GM21360 (cell line): Measurements from ENCODE around the gene SMARCAD1.

ENCODE experiments used
- ATAC-seq: cut with Tn5 transposase; IDR thresholded peaks from one replicate; pipeline ENCODE4 v1.9.1; 2021; ENCODE audit warnings: mild to moderate bottlenecking, moderate library complexity; ENCODE audit not compliant: unreplicated experiment

The SMARCAD1 gene

DNA sequence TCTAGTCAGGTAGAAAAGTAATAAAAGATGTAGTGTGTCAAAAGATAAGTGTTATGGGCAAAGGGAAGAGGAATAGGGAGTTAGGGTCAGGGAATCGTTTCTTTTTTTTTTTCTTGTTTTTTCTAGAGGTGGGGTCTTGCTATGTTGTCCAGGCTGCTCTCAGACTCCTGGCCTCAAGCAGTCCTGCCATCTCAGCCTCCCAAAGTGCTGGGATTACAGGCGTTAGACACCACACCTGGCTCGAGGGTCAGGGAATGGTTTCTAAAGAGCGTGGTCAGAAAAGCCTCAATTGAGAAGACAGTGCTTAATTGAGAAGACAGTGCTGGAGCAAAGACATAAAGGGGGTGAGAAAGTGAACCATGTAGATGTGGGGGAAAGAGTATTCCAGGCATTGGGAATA, 19.1 kb downstream of the SMARCAD1 start:
- ATAC-seq, result no peak

GRCh38 chr4:94228493-94229216, 21.0 kb downstream of the SMARCAD1 start:
- no peak for ATAC-seq

- no peak for ATAC-seq
These were observed 24.9 kb downstream of the SMARCAD1 start for GRCh38 chr4:94232519-94232918.

DNA sequence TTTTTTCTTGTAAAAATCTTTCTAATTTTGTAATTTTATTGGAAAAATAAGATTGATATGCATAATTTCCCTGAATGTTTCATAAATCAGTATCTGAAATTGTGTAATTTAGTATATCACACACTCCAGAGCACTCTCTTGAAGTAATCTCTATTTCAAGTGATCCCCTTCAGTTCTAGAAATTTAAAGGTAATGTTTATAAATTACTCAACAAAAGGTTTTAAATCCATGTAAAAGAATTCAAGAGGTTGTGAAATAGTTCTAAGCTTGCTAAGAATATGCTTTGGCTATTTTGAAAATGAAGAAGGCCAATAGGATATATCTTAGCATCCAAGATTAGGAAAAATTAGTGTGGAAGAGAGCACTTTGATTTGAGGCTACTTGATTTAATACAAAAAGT, 28.2 kb downstream of the SMARCAD1 start:
- ATAC-seq, result no peak

GRCh38 chr4:94237271-94237670, 29.6 kb downstream of the SMARCAD1 start:
- ATAC-seq, result no peak

- no peak for ATAC-seq
These were observed 30.5 kb downstream of the SMARCAD1 start for GRCh38 chr4:94238160-94238559.

DNA sequence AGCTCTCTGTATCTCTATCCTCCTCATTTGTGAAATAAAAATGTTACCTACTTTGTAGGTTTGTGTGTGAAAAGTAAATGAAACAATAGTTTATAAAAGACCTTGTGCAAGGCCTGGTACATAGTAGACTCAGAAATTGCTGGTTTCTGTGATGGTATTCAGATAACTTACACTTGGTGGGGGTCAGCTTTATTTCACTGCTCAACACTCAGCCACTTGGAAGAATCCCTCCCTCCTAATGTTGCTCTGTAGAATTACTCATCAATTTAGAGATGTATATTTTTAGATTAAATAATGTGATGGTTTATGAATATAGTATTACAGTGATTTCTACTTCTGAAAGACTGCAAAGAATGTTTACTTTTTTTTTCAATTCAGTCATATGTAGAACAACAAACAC, 32.7 kb downstream of the SMARCAD1 start:
- no peak for ATAC-seq

GRCh38 chr4:94244087-94244828, 36.6 kb downstream of the SMARCAD1 start:
- ATAC-seq, result no peak

- no peak for ATAC-seq
These were observed 37.1 kb downstream of the SMARCAD1 start for GRCh38 chr4:94244829-94245185.

- no peak for ATAC-seq
These were observed 43.4 kb downstream of the SMARCAD1 start for GRCh38 chr4:94251094-94251493.

- no peak for ATAC-seq
These were observed 45.4 kb downstream of the SMARCAD1 start for GRCh38 chr4:94253036-94253435.

- no peak for ATAC-seq
These were observed 48.6 kb downstream of the SMARCAD1 start for GRCh38 chr4:94256144-94256783.

DNA sequence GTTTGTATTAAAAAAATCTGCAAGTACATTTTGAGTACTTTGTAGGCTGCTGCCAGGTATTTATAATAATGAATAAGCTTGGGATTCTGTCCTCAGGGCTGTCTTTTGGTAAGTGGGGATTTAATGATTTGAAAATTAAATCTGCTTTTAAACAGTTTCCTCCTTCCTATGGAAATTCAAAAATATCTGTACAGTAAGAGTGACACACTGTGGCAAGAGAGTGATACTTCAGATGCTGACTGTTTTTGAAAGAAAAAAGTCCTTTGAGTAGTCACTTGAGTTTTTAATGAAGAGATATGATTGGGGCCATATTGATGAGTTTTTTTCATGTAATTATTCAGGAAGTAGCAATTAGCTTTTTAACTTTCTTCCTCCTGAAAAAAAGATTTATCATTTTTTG, 49.2 kb downstream of the SMARCAD1 start:
- ATAC-seq, result no peak

DNA sequence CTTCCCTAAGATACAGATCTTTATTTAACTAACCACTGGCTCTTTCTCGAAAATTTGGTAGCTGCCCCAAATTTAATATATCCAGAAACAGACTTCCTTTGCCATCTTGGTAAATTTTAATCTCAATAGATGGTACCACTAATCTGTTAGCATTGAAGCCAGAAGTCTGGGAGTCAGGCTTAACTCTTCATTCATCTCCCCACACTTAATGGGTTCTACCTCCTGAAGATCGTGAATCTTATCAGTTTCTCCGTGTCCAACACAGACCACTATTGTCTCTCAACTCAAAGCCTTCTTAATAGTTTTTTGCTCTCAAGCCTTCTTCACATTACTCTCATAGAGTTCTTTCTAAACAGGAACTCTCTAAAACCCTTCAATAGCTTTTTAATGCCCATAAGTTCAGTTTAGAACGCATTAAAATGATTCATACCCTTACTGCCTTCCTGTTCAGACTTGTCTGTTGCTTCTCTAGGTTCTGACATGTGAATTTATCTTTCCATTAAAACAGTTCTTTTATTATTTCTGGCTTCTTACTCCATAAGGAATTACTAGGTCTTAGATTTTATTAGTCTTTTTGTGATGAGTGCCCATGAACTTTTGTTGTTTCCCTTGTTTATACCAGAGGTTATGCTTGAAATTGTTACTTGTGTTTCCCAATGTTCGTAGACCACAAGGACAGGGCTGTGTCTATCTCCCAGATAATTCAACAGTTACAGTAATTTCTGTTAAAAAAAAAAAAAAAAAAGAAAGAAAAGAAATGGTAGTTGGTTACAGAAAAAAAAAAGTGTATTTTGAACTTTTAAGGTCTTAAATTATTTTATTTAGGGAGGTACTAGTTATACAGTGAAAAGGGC, 54.7 kb downstream of the SMARCAD1 start:
- ATAC-seq, result no peak

- ATAC-seq, result no peak
These were observed 59.4 kb downstream of the SMARCAD1 start for GRCh38 chr4:94267037-94267436.

DNA sequence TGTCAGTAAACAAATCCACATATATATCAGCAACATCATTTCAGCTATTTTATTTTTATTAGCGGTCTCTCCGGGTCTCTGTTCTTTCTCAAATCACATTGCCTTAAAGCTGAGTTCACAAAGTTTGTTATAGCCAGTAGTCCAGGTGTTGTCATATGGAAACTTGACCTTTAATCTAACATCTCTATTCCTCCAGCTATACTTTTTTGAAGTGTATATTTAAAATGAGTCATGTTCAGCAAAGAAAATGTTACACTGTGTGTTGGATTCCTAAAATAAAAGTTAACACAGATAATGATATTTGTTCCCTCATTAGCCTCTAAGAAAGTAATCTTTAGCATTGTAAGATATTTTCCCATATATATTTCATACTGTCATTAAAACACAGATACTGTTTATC, 63.6 kb downstream of the SMARCAD1 start:
- ATAC-seq, result no peak

DNA sequence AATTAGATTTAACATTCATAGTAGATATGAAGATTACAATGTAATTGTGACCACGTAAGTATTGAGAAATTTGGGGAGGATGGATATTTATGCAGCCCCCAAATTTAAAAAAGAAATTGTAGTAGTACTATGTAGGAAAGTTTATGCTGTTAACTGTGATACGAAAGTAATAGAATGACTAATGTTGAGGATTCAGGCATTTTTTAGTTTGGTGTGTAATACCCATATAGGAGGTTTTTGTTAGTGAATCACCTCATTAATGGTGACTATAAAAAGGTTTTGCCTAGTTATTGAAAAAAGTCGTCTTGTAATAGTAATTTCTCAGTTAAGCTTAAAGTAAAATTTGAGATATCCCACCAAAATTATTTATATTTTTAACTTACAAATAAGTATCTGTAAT, 67.2 kb downstream of the SMARCAD1 start:
- ATAC-seq, result no peak

DNA sequence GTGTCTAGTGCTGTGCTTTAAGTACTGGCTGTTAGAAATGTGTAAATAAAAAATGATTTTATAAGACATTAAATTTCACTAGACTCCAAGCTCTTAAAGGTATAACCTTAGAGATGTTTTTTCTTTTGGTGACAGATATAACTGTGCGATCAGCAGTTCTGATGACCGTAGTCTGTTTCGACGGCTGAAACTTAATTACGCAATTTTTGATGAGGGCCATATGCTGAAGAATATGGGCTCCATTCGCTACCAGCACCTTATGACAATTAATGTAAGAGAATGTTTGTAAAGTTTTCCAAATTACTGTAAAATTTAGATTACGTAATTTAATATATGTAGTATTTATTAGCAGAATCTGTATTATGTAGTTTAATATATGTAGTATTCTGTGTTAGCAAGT, 68.5 kb downstream of the SMARCAD1 start:
- no peak for ATAC-seq

DNA sequence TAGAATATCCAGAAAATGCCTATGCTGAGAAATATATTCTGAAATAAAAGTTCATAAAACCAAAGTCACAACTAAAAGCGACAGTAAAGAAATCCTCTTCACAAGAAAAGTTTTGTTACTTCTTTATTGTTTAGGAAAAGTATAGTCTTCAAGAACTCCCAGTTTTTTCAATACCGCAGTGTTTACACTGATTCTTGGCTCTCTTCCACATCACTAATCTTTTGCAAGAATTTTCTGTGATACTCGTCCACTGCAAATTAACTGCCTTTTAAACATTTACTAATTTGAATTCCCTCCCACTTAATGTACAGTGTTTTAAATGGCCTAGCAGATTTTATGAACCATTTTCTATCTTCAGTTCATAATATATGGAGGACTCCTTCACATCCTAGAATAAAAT, 69.9 kb downstream of the SMARCAD1 start:
- ATAC-seq, result no peak

- ATAC-seq, result no peak
These were observed 71.1 kb downstream of the SMARCAD1 start for GRCh38 chr4:94278781-94279180.

DNA sequence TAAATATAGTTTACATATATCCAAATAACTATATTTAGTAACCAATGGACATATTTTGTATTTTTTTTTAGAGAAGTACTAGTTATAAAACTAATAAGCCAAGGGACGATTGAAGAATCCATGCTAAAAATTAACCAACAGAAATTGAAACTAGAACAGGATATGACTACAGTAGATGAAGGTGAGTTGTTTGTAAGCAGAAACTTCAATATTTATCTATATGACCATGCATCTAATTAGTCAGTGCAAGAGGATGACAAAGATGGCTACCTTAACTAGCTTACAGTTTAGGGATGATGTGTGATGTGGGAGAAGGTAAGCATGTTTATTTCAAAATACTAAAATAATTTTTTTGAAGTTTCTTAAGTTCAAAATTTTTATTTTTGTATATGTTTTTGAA, 77.2 kb downstream of the SMARCAD1 start:
- no peak for ATAC-seq
